GM23338 (cell line): Measurements from ENCODE around the gene NDE1. TPM values are rescaled to one million over a fixed set of nuclear protein-coding genes. Genes with fewer than 3 reads are reported as not detected.

Experiments used
- ATAC-seq: fragments of 200-7000 bp; cut with Tn5 transposase; 3 replicates; pipeline ENCODE4 v1.9.1; 2020
- DNase-seq: peaks from one replicate; pipeline ENCODE4 v3.0.0-alpha.2; 2015; ENCODE audit warnings: low spot score
- H2AFZ ChIP-seq: fragments of 200-600 bp; sonication (generic); 2 replicates; pipeline ENCODE4 v1.8.0; 2016; ENCODE audit warnings: antibody characterized with exemption, mild to moderate bottlenecking, moderate library complexity
- H3F3A ChIP-seq: fragments of 200-600 bp; sonication (generic); replicated peaks from 2 replicates; pipeline ENCODE4 v1.8.0; 2017; ENCODE audit warnings: antibody characterized with exemption, mixed run types, low read depth
- H3K27ac ChIP-seq: fragments of 200-600 bp; sonication (generic); 2 replicates; pipeline ENCODE4 v1.6.1; 2016; ENCODE audit warnings: low read depth
- H3K27me3 ChIP-seq: fragments of 200-600 bp; sonication (generic); 2 replicates; pipeline ENCODE4 v1.8.0; 2016; ENCODE audit warnings: mild to moderate bottlenecking, mixed run types, moderate library complexity; ENCODE audit not compliant: insufficient read depth
- H3K36me3 ChIP-seq: fragments of 200-600 bp; sonication (generic); 2 replicates; pipeline ENCODE4 v1.8.0; 2016; ENCODE audit warnings: mild to moderate bottlenecking; ENCODE audit not compliant: insufficient read depth
- H3K4me1 ChIP-seq: fragments of 200-600 bp; sonication (generic); 2 replicates; pipeline ENCODE4 v1.8.0; 2016; ENCODE audit warnings: mild to moderate bottlenecking, moderate library complexity; ENCODE audit not compliant: insufficient read depth
- H3K4me2 ChIP-seq: fragments of 200-600 bp; sonication (generic); 2 replicates; pipeline ENCODE4 v1.7.1; 2017; ENCODE audit warnings: mixed run types
- H3K4me3 ChIP-seq: fragments of 200-600 bp; sonication (generic); 2 replicates; pipeline ENCODE4 v1.6.1; 2016; ENCODE audit warnings: mixed run types
- H3K79me2 ChIP-seq: fragments of 200-600 bp; sonication (generic); replicated peaks from 2 replicates; pipeline ENCODE4 v1.8.0; 2017; ENCODE audit warnings: mild to moderate bottlenecking; ENCODE audit not compliant: insufficient read depth
- H3K9me2 ChIP-seq: fragments of 200-600 bp; sonication (generic); 2 replicates; pipeline ENCODE4 v1.8.0; 2017; ENCODE audit not compliant: insufficient read depth
- H4K20me1 ChIP-seq: fragments of 200-600 bp; sonication (generic); replicated peaks from 2 replicates; pipeline ENCODE4 v1.8.0; 2017; ENCODE audit warnings: mild to moderate bottlenecking; ENCODE audit not compliant: insufficient read depth
- H3K27ac Mint-ChIP-seq: 2 replicates; pipeline ENCODE4 v1.8.0; 2020; ENCODE audit warnings: inconsistent platforms, mild to moderate bottlenecking, moderate library complexity, mixed read lengths
- H3K27me3 Mint-ChIP-seq: 3 replicates; pipeline ENCODE4 v1.8.0; 2022; ENCODE audit warnings: low read depth, mild to moderate bottlenecking, moderate library complexity, mixed read lengths, inconsistent platforms; ENCODE audit not compliant: insufficient read depth, poor library complexity
- H3K36me3 Mint-ChIP-seq: 3 replicates; pipeline ENCODE4 v1.8.0; 2021; ENCODE audit warnings: low read depth, mild to moderate bottlenecking, inconsistent platforms, moderate library complexity, mixed read lengths
- H3K4me1 Mint-ChIP-seq: 3 replicates; pipeline ENCODE4 v1.8.0; 2020; ENCODE audit warnings: mild to moderate bottlenecking, inconsistent platforms, mixed read lengths
- H3K4me3 Mint-ChIP-seq: 3 replicates; pipeline ENCODE4 v1.8.0; 2021; ENCODE audit warnings: moderate library complexity, mild to moderate bottlenecking, inconsistent platforms, mixed read lengths
- H3K9me3 Mint-ChIP-seq: 3 replicates; pipeline ENCODE4 v1.8.0; 2020; ENCODE audit warnings: moderate library complexity, mild to moderate bottlenecking, inconsistent platforms, mixed read lengths
- CREB1 ChIP-seq: fragments of 250-450 bp; sonication (Bioruptor Pico); IDR thresholded peaks from 2 replicates; pipeline ENCODE4 v1.5.0; 2020; ENCODE audit warnings: low read depth, mild to moderate bottlenecking, moderate library complexity
- EZH2 ChIP-seq: fragments of 200-600 bp; sonication (generic); IDR thresholded peaks from one replicate; pipeline ENCODE4 v1.8.0; 2017; ENCODE audit warnings: antibody characterized with exemption, mild to moderate bottlenecking, low read depth; ENCODE audit not compliant: unreplicated experiment
- EZH2phosphoT487 ChIP-seq: fragments of 200-600 bp; sonication (generic); IDR thresholded peaks from one replicate; pipeline ENCODE4 v1.8.1; 2018; ENCODE audit warnings: antibody characterized with exemption; ENCODE audit not compliant: unreplicated experiment
- JUNB ChIP-seq: IDR thresholded peaks from one replicate; pipeline ENCODE4 v1.6.1; 2016; ENCODE audit warnings: antibody characterized with exemption; ENCODE audit not compliant: unreplicated experiment
- NANOG ChIP-seq: IDR thresholded peaks from 2 replicates; pipeline ENCODE4 v1.6.1; 2016; ENCODE audit warnings: antibody characterized with exemption, borderline replicate concordance
- POLR2AphosphoS5 ChIP-seq: IDR thresholded peaks from 2 replicates; pipeline ENCODE4 v1.6.1; 2016; ENCODE audit warnings: antibody characterized with exemption, low read depth
- STAT1 ChIP-seq: IDR thresholded peaks from one replicate; pipeline ENCODE4 v1.6.1; 2016; ENCODE audit warnings: antibody characterized with exemption; ENCODE audit not compliant: unreplicated experiment
- ZNF114 ChIP-seq: fragments of 250-450 bp; sonication (Bioruptor Pico); IDR thresholded peaks from 2 replicates; pipeline ENCODE4 v1.5.0; 2020; ENCODE audit warnings: mild to moderate bottlenecking, moderate library complexity
- ZNF331 ChIP-seq: fragments of 250-450 bp; sonication (Bioruptor Pico); IDR thresholded peaks from 2 replicates; pipeline ENCODE4 v1.5.0; 2020; ENCODE audit warnings: low read depth, mild to moderate bottlenecking, moderate library complexity
- polyA plus RNA-seq: library from polyadenylated mRNA; unstranded; fragments of >200 nt; fragmentation: Nextera tagmentation; extraction: Ambion mirVana; gene quantifications from 2 replicates; pipeline ENCODE4 v1.2.1, GENCODE V29; 2016
- total RNA-seq: library from RNA; depleted of rRNA; stranded (reverse); fragments of >200 nt; shearing (Covaris generic); gene quantifications from 2 replicates; pipeline ENCODE4 v1.2.3, GENCODE V29; 2014
- TF ChIP-seq, protein P1 (sequence below): IDR thresholded peaks from one replicate; pipeline ENCODE4 v1.6.1; 2018; ENCODE audit warnings: antibody characterized with exemption; ENCODE audit not compliant: unreplicated experiment
- TF ChIP-seq, protein P2 (sequence below): fragments of 250-450 bp; sonication (Bioruptor Pico); IDR thresholded peaks from 2 replicates; pipeline ENCODE4 v1.5.0; 2020; ENCODE audit warnings: mild to moderate bottlenecking, moderate library complexity
- TF ChIP-seq, protein P3 (sequence below): IDR thresholded peaks from 2 replicates; pipeline ENCODE4 v1.6.1; 2016; ENCODE audit warnings: antibody characterized with exemption
- TF ChIP-seq, protein P4 (sequence below), 2 experiments: fragments of 200-600 bp in 1 of 2; sonication (generic) in 1 of 2; conservative IDR thresholded peaks; 2 replicates each; pipeline versions ENCODE4 v1.5.1 to v1.6.1; 2016 to 2017; ENCODE audit warnings: antibody characterized with exemption in 2 of 2, low read depth in 2 of 2, mild to moderate bottlenecking in 2 of 2, moderate library complexity in 1 of 2

The NDE1 gene
- total and polyA plus RNA-seq, 2 experiments from 2014 or later = 13.0 to 22.9 TPM

DNA sequence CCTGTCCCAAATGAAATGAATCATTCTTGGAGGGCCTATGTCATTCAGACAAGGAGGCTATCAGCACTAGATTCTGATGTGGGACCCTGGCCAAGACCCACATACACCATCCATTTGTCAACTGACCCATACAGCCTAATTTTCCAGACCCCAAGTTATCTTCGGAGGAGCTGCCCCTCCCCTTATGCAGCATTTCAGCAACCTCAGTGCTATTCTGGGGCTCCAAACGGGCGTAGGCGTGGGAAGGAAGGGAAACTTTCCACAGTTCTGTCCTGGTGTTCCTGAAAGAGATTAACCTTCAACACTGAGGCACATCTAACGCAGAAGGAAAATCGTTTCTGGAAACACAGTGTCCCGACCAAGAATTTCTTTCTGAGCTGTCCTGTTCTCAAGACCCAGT lies 120.1 kb downstream of the NDE1 start:
- H2AFZ ChIP-seq = peak overlapping the region; percentile 14; the same call in 1 of the 2 replicates
- Mint-ChIP-seq H3K27ac (no peak overlapping the region), H3K27me3 (peaks cover 4% of the 10 kb centered on the region), H3K9me3 (no peaks in the 10 kb centered on the region), H3K36me3 (no peaks in the 10 kb centered on the region), H3K4me1 (no peaks in the 10 kb centered on the region), H3K4me3 (no peak overlapping the region)
- no peak overlapping the region for H3K4me2 ChIP-seq
- H3K27ac ChIP-seq = no peak overlapping the region
- ATAC-seq (no peak), DNase-seq (no peak)
- H4K20me1 ChIP-seq = no peaks in the 10 kb centered on the region
- no peaks in the 10 kb centered on the region for H3K79me2 ChIP-seq
- H3K36me3 ChIP-seq = no peaks in the 10 kb centered on the region
- TF ChIP-seq STAT1 (no peak), EZH2 (no peak), CREB1 (CRISPR knock-in tag) (no peak), NANOG (no peak), ZNF331 (CRISPR knock-in tag) (no peak), JUNB (no peak), POLR2AphosphoS5 (no peak), EZH2phosphoT487 (no peak), ZNF114 (CRISPR knock-in tag) (no peak)
- TF ChIP-seq, protein P1, sequence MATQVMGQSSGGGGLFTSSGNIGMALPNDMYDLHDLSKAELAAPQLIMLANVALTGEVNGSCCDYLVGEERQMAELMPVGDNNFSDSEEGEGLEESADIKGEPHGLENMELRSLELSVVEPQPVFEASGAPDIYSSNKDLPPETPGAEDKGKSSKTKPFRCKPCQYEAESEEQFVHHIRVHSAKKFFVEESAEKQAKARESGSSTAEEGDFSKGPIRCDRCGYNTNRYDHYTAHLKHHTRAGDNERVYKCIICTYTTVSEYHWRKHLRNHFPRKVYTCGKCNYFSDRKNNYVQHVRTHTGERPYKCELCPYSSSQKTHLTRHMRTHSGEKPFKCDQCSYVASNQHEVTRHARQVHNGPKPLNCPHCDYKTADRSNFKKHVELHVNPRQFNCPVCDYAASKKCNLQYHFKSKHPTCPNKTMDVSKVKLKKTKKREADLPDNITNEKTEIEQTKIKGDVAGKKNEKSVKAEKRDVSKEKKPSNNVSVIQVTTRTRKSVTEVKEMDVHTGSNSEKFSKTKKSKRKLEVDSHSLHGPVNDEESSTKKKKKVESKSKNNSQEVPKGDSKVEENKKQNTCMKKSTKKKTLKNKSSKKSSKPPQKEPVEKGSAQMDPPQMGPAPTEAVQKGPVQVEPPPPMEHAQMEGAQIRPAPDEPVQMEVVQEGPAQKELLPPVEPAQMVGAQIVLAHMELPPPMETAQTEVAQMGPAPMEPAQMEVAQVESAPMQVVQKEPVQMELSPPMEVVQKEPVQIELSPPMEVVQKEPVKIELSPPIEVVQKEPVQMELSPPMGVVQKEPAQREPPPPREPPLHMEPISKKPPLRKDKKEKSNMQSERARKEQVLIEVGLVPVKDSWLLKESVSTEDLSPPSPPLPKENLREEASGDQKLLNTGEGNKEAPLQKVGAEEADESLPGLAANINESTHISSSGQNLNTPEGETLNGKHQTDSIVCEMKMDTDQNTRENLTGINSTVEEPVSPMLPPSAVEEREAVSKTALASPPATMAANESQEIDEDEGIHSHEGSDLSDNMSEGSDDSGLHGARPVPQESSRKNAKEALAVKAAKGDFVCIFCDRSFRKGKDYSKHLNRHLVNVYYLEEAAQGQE = no peak
- TF ChIP-seq, protein P2, sequence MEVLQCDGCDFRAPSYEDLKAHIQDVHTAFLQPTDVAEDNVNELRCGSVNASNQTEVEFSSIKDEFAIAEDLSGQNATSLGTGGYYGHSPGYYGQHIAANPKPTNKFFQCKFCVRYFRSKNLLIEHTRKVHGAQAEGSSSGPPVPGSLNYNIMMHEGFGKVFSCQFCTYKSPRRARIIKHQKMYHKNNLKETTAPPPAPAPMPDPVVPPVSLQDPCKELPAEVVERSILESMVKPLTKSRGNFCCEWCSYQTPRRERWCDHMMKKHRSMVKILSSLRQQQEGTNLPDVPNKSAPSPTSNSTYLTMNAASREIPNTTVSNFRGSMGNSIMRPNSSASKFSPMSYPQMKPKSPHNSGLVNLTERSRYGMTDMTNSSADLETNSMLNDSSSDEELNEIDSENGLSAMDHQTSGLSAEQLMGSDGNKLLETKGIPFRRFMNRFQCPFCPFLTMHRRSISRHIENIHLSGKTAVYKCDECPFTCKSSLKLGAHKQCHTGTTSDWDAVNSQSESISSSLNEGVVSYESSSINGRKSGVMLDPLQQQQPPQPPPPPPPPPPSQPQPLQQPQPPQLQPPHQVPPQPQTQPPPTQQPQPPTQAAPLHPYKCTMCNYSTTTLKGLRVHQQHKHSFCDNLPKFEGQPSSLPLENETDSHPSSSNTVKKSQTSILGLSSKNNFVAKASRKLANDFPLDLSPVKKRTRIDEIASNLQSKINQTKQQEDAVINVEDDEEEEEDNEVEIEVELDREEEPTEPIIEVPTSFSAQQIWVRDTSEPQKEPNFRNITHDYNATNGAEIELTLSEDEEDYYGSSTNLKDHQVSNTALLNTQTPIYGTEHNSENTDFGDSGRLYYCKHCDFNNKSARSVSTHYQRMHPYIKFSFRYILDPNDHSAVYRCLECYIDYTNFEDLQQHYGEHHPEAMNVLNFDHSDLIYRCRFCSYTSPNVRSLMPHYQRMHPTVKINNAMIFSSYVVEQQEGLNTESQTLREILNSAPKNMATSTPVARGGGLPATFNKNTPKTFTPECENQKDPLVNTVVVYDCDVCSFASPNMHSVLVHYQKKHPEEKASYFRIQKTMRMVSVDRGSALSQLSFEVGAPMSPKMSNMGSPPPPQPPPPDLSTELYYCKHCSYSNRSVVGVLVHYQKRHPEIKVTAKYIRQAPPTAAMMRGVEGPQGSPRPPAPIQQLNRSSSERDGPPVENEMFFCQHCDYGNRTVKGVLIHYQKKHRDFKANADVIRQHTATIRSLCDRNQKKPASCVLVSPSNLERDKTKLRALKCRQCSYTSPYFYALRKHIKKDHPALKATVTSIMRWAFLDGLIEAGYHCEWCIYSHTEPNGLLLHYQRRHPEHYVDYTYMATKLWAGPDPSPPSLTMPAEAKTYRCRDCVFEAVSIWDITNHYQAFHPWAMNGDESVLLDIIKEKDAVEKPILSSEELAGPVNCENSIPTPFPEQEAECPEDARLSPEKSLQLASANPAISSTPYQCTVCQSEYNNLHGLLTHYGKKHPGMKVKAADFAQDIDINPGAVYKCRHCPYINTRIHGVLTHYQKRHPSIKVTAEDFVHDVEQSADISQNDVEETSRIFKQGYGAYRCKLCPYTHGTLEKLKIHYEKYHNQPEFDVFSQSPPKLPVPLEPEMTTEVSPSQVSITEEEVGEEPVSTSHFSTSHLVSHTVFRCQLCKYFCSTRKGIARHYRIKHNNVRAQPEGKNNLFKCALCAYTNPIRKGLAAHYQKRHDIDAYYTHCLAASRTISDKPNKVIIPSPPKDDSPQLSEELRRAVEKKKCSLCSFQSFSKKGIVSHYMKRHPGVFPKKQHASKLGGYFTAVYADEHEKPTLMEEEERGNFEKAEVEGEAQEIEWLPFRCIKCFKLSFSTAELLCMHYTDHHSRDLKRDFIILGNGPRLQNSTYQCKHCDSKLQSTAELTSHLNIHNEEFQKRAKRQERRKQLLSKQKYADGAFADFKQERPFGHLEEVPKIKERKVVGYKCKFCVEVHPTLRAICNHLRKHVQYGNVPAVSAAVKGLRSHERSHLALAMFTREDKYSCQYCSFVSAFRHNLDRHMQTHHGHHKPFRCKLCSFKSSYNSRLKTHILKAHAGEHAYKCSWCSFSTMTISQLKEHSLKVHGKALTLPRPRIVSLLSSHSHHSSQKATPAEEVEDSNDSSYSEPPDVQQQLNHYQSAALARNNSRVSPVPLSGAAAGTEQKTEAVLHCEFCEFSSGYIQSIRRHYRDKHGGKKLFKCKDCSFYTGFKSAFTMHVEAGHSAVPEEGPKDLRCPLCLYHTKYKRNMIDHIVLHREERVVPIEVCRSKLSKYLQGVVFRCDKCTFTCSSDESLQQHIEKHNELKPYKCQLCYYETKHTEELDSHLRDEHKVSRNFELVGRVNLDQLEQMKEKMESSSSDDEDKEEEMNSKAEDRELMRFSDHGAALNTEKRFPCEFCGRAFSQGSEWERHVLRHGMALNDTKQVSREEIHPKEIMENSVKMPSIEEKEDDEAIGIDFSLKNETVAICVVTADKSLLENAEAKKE = no peak
- TF ChIP-seq, protein P3, sequence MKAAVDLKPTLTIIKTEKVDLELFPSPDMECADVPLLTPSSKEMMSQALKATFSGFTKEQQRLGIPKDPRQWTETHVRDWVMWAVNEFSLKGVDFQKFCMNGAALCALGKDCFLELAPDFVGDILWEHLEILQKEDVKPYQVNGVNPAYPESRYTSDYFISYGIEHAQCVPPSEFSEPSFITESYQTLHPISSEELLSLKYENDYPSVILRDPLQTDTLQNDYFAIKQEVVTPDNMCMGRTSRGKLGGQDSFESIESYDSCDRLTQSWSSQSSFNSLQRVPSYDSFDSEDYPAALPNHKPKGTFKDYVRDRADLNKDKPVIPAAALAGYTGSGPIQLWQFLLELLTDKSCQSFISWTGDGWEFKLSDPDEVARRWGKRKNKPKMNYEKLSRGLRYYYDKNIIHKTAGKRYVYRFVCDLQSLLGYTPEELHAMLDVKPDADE = no peak
- TF ChIP-seq, protein P4, sequence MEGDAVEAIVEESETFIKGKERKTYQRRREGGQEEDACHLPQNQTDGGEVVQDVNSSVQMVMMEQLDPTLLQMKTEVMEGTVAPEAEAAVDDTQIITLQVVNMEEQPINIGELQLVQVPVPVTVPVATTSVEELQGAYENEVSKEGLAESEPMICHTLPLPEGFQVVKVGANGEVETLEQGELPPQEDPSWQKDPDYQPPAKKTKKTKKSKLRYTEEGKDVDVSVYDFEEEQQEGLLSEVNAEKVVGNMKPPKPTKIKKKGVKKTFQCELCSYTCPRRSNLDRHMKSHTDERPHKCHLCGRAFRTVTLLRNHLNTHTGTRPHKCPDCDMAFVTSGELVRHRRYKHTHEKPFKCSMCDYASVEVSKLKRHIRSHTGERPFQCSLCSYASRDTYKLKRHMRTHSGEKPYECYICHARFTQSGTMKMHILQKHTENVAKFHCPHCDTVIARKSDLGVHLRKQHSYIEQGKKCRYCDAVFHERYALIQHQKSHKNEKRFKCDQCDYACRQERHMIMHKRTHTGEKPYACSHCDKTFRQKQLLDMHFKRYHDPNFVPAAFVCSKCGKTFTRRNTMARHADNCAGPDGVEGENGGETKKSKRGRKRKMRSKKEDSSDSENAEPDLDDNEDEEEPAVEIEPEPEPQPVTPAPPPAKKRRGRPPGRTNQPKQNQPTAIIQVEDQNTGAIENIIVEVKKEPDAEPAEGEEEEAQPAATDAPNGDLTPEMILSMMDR (conservative IDR thresholded peaks at IDR 0.05; ENCODE audit: low read depth in 2 of 2) = no peak
- no peaks in the 10 kb centered on the region for H3K27me3 ChIP-seq
- H3K4me1 ChIP-seq = no peaks in the 10 kb centered on the region
- H3K9me2 ChIP-seq = no peaks in the 10 kb centered on the region
- no peaks in the 10 kb centered on the region for H3F3A ChIP-seq
- no peak overlapping the region for H3K4me3 ChIP-seq
